GM12892 (cell line): Measurements from ENCODE around the gene SNAP25.

ENCODE experiments used
- DNase-seq: peaks from one replicate; pipeline ENCODE4 v3.0.0; 2011; ENCODE audit not compliant: insufficient read length
- FAIRE-seq: peaks from 2 replicates; lab custom pipeline; 2011; peaks lifted over from hg19 to GRCh38; lab: Jason Lieb, UNC
- POLR2A ChIP-seq: IDR thresholded peaks from 2 replicates; pipeline ENCODE4 v1.6.1; 2011; ENCODE audit warnings: low read depth, low read length, control low read depth
- POLR2AphosphoS5 ChIP-seq: IDR thresholded peaks from 2 replicates; pipeline ENCODE4 v1.6.1; 2011; ENCODE audit warnings: low read depth, low read length, control low read depth
- TAF1 ChIP-seq: IDR thresholded peaks from 2 replicates; pipeline ENCODE4 v1.6.1; 2011; ENCODE audit warnings: low read depth, mild to moderate bottlenecking, control low read depth, low read length, borderline replicate concordance

Gene SNAP25

DNA sequence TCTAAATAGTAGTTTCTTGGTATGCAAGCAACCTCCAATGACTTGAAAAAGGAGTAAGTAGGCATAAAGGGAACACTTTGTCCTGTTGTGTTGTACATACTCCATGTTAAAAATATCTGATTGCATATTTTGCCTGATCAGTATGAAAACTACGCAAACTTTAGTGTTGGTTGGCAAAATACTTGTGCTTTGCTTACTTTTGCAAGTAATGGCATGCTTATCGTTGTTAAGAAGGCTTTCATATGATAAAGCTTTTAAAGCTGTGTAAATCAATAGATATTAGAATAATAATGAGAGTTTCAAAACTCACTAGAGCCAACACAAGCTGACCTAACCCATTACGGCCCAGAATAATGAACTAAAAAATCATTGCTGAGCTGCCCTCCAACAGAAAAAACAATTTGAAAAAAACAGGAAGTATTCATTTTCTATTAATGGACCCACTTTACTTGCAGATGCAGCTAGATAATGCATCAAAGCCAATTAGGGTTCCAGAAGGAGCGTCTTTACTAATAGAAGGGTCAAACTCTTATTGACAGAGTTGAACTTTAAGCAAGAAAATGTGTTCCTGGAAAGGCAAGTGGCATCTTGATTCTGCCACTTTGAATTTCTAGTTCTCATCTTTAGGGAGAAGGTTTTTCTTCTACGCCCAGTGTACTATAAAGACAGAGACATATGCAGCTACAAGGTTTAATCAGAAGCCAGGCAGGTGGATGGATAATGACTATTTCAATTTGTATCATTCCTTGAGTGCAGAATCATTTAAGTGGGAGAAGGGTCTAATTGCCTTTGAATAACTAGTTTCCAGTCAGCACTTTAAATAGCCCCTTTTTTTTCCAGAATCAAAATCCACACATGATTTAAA lies 82.2 kb downstream of the SNAP25 start:
- FAIRE-seq: no peak
- TF ChIP-seq POLR2A: no peak
- no peak for TF ChIP-seq POLR2AphosphoS5
- TF ChIP-seq TAF1: no peak
- DNase-seq: no peak

DNA sequence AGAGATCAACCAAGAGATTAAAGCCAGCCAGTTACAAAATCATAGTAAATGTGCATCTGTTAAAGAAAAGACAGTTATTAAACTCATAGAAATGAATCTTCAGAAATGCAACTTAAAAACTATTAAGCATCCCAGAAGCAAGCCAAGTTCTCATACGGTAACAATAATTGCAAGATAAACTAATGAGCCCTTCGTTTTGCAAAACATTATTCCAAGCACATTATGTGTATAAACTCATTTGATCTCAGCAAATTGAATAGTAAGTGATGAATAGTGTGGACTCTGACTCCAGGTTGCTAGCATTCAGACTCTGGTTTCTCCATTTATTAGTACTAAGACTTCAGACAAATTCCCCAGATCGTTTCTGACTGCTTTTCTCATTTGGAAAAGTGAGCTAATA lies 85.2 kb downstream of the SNAP25 start:
- no peak for DNase-seq
- FAIRE-seq: no peak
- TF ChIP-seq POLR2A (no peak), POLR2AphosphoS5 (no peak), TAF1 (no peak)

GRCh38 chr20:10304471-10305046 lies 85.9 kb downstream of the SNAP25 start:
- no peak for FAIRE-seq
- TF ChIP-seq TAF1 (no peak), POLR2AphosphoS5 (no peak), POLR2A (no peak)
- no peak for DNase-seq

- DNase-seq (no peak), FAIRE-seq (no peak)
- no peak for TF ChIP-seq POLR2AphosphoS5
- no peak for TF ChIP-seq TAF1
- no peak for TF ChIP-seq POLR2A
These were observed 88.1 kb downstream of the SNAP25 start for GRCh38 chr20:10306440-10307358.

GRCh38 chr20:10307359-10307735 lies 88.7 kb downstream of the SNAP25 start:
- FAIRE-seq (no peak), DNase-seq (no peak)
- TF ChIP-seq POLR2A (no peak), TAF1 (no peak), POLR2AphosphoS5 (no peak)

GRCh38 chr20:10308652-10309051 lies 90.0 kb downstream of the SNAP25 start:
- DNase-seq (no peak), FAIRE-seq (no peak)
- TF ChIP-seq POLR2A: no peak
- no peak for TF ChIP-seq TAF1
- TF ChIP-seq POLR2AphosphoS5: no peak

DNA sequence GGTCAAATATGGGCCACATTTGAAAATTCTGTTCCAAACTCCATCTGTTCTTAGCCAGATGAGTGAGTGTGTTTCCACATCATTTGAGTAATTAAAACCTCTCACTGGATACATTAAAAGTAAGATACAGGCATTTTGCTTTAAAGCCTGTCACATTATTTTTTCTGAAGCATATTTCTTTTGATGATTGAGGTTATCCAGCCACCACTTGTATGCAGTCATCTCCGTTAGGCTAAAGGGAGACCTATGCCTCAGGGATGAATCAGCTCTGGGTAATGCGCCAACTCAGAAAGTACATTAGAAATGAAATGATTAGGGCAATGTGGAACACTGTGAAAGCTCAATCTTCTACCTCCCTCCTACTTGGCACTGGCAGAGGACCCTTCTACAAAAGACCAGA lies 90.7 kb downstream of the SNAP25 start:
- TF ChIP-seq POLR2AphosphoS5 (no peak), TAF1 (no peak), POLR2A (no peak)
- DNase-seq: no peak
- FAIRE-seq: no peak

DNA sequence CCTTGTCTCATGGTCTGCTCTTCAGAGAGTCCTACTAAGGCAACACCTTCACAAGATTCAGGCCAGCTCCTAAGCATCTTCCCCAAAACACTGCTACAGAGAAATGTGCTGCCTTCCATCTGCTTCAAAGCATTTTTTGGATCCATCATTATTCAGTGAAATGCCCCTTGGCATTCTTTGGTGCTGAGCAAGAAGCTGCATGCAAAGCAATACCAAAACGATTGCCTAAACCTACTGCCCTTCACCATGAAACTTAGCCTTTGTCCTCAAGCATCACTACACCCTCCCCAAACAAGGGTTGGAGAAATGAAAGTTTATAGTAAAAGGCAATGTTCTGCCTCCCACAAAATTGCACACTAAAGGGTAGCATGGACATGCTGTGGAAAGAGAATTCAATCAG lies 93.5 kb downstream of the SNAP25 start:
- TF ChIP-seq POLR2A (no peak), POLR2AphosphoS5 (no peak), TAF1 (no peak)
- no peak for DNase-seq
- no peak for FAIRE-seq

DNA sequence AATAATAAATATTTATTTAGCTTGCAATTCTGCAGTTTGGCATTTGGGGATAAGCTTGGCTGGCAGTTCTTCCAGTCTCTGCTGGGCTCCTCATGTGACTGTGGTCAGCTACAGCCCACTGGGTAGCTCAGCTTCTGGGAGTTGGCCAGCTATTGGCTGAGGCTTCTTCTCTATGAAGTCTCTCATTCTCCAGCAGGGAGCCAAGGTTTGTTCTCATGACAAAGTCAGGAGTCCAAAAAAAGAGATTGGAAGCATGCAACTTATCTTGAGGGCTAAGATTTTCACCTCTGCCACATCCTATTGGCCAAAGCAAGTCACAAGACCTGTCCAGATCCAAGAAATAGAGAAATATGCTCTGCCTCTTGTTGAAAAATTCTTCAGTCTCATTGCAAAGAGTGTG lies 94.6 kb downstream of the SNAP25 start:
- TF ChIP-seq POLR2A: no peak
- no peak for TF ChIP-seq POLR2AphosphoS5
- TF ChIP-seq TAF1: no peak
- DNase-seq (no peak), FAIRE-seq (no peak)

- no peak for FAIRE-seq
- TF ChIP-seq POLR2A: no peak
- TF ChIP-seq TAF1: no peak
- TF ChIP-seq POLR2AphosphoS5: no peak
- DNase-seq: no peak
These were observed 95.1 kb downstream of the SNAP25 start for GRCh38 chr20:10313701-10314100.

DNA sequence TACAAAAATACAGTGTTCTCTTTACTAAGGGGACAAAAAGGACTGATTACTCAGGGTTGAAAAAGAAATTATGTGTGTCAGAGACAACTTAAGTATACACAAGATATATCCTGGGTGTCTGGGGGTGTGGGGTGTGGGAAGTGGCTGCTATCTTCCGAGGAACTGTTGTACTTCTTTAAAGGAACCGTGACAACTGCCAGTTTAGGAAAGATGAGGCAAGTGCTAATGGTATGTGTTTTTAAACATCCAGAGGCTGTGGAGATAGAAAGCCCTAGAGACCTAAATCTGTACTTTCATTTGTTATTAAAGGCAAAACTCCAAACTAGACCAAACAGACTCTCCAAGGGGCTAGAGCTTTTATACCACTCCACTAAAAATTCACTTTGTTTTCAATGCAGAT lies 95.6 kb downstream of the SNAP25 start:
- no peak for TF ChIP-seq POLR2A
- no peak for TF ChIP-seq POLR2AphosphoS5
- TF ChIP-seq TAF1: no peak
- DNase-seq (no peak), FAIRE-seq (no peak)

- no peak for DNase-seq
- FAIRE-seq: no peak
- no peak for TF ChIP-seq POLR2AphosphoS5
- TF ChIP-seq POLR2A: no peak
- TF ChIP-seq TAF1: no peak
These were observed 96.5 kb downstream of the SNAP25 start for GRCh38 chr20:10315138-10315537.
